ENCODE data around the gene HAO2. TPM values are rescaled to one million over a fixed set of nuclear protein-coding genes. Genes with fewer than 3 reads are reported as not detected.
"Not testable (repeated sequence)": the region's sequence is repeated elsewhere in the genome, so short reads cannot be mapped to it uniquely, and the experiment has no call there.

Gene HAO2
- total RNA-seq, 6 experiments from 2014 or later, result 33.9 to 282 (median 99.3) TPM

DNA sequence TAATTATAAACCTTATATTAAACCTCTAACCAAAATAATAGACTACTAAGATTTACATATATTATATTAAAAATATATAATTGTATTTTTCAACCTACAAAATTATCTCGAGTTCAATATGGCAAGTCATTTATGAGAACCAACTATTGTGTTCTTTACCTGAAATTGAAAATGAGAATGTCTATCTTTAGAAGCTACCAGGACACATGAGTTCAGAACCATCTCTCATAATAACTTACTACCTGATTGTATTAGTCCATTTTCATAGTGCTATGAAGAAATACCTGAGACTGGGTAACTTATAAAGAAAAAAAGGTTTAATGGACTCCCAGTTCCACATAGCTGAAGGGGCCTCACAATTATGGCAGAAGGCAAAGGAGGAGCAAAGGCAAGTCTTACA lies 6.8 kb downstream of the HAO2 start:
- no peaks in the 10 kb centered on the region for H3K9me3 ChIP-seq
- DNase-seq (no peak), ATAC-seq (no peak)
- H3K27ac ChIP-seq, result peak overlapping the region in 2 of 3 donors; percentile 25 to 46
- WGBS (ENCODE audit: insufficient coverage, low coverage, low lambda C conversion rate, missing lambda C conversion rate), result 100% methylated on average over 1 of the region's 1 CpG
- H3K27me3 ChIP-seq, result no peaks in the 10 kb centered on the region
- no peaks in the 10 kb centered on the region for H3K36me3 ChIP-seq
- intact Hi-C loops (cut with DNase I), result no loop called here
- no peak overlapping the region for H3K4me3 ChIP-seq
- peaks cover 0 to 81% (median 21%) of the 10 kb centered on the region in 4 donors for H3K4me1 ChIP-seq
- TF ChIP-seq, protein P1, sequence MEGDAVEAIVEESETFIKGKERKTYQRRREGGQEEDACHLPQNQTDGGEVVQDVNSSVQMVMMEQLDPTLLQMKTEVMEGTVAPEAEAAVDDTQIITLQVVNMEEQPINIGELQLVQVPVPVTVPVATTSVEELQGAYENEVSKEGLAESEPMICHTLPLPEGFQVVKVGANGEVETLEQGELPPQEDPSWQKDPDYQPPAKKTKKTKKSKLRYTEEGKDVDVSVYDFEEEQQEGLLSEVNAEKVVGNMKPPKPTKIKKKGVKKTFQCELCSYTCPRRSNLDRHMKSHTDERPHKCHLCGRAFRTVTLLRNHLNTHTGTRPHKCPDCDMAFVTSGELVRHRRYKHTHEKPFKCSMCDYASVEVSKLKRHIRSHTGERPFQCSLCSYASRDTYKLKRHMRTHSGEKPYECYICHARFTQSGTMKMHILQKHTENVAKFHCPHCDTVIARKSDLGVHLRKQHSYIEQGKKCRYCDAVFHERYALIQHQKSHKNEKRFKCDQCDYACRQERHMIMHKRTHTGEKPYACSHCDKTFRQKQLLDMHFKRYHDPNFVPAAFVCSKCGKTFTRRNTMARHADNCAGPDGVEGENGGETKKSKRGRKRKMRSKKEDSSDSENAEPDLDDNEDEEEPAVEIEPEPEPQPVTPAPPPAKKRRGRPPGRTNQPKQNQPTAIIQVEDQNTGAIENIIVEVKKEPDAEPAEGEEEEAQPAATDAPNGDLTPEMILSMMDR (IDR thresholded peaks at IDR 0.05), result no peak
- no peak for TF ChIP-seq POLR2A (IDR thresholded peaks at IDR 0.05)

DNA sequence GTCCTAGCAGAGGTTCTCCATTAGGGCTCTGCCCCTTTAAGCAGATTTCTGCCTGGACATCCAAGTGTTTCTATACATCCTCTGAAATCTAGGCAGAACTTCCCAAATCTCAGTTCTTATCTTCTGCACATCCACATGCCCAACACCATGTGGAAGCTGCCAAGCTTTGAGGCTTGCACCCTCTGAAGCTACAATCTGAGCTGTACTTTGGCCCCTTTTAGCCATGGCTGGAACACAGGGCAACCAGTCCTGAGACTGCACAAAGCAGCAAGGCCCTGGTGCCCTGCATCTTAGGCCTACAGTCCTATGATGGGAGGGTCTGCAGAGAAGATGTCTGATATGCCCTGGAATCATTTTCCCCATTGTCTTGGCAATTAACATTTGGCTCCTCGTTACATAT lies 8.0 kb downstream of the HAO2 start:
- Histone ChIP-seq H3K27me3 (no peaks in the 10 kb centered on the region), H3K27ac (peak overlapping the region in 2 of 3 donors; percentile 75 to 94), H3K4me1 (peaks cover 0 to 74% (median 16%) of the 10 kb centered on the region in 4 donors), H3K9me3 (no peaks in the 10 kb centered on the region), H3K36me3 (no peaks in the 10 kb centered on the region), H3K4me3 (peak overlapping the region in 1 of 3 donors; percentile 55)
- TF ChIP-seq, protein P1 (IDR thresholded peaks at IDR 0.05), result no peak
- TF ChIP-seq POLR2A (IDR thresholded peaks at IDR 0.05), result no peak
- peak in 2 of 3 donors; percentile 66 to 81 for DNase-seq
- WGBS (ENCODE audit: insufficient coverage, low coverage, low lambda C conversion rate, missing lambda C conversion rate), result 71% methylated on average over 1 of the region's 1 CpG
- ATAC-seq, result peak in 3 of 4 donors; percentile 38 to 44 (median 42)
- intact Hi-C loops (cut with DNase I), result no loop called here

DNA sequence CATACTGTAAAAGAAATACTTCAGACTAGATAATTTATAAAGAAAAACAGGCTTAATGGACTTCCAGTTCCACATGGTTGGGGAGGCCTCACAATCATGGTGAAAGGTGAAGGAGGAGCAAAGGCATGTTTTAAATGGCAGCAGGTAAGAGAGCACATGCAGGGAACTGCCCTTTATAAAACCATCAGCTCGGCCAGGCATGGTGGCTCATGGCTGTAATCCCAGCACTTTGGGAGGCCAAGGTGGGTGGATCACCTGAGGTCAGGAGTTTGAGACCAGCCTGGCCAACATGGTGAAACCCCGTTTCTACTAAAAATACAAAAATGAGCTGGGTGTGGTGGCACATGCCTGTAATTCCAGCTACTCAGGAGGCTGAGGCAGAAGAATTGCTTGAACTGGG lies 9.0 kb downstream of the HAO2 start:
- peaks cover 0 to 77% (median 13%) of the 10 kb centered on the region in 4 donors for H3K4me1 ChIP-seq
- ATAC-seq; H3K9me3 ChIP-seq; H3K27me3 ChIP-seq; H3K36me3 ChIP-seq; intact Hi-C loops (cut with DNase I): not testable (repeated sequence)
- 24% methylated on average over 2 of the region's 2 CpGs for WGBS (ENCODE audit: insufficient coverage, low coverage, low lambda C conversion rate, missing lambda C conversion rate)
- DNase-seq, result peak in 1 of 3 donors; percentile 59
- H3K4me3 ChIP-seq, result peak overlapping the region in 2 of 3 donors; percentile 53 to 55
- H3K27ac ChIP-seq, result peak overlapping the region in 2 of 3 donors; percentile 75 to 94

DNA sequence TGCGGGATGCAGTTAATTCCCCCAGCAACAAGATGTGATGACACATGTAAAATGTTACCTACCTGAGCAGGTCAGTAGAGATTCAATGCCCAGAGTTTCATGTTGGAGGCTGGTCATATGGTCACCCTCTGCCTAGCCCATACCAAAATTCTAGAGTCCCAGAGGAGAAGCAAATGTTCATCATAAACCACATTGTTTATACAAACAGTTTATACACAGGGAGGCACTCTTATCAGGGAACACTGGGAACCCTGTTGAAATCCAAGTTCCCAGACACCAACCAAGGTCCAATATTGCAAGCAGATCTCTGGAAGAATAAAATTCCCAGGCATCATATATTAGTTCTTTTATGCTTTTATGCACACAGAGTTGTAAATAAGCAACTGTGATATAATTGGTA lies 10.5 kb downstream of the HAO2 start:
- peak; percentile 56 to 79 (median 68) for ATAC-seq
- DNase-seq, result peak in 1 of 3 donors; percentile 70
- TF ChIP-seq POLR2A (IDR thresholded peaks at IDR 0.05), result peak; percentile 53
- TF ChIP-seq, protein P1 (IDR thresholded peaks at IDR 0.05), result no peak
- H3K36me3 ChIP-seq, result peaks cover 0 to 16% (median 4%) of the 10 kb centered on the region in 4 donors
- H3K27me3 ChIP-seq, result no peaks in the 10 kb centered on the region
- H3K9me3 ChIP-seq, result no peaks in the 10 kb centered on the region
- H3K4me1 ChIP-seq, result peaks cover 0 to 68% (median 17%) of the 10 kb centered on the region in 4 donors
- H3K27ac ChIP-seq, result peak overlapping the region in 2 of 3 donors; percentile 75 to 94
- H3K4me3 ChIP-seq, result peak overlapping the region in 2 of 3 donors; percentile 53 to 55
- intact Hi-C loops (cut with DNase I), result no loop called here
- WGBS (ENCODE audit: insufficient coverage, low coverage, low lambda C conversion rate, missing lambda C conversion rate), result 33% methylated on average over 1 of the region's 1 CpG

DNA sequence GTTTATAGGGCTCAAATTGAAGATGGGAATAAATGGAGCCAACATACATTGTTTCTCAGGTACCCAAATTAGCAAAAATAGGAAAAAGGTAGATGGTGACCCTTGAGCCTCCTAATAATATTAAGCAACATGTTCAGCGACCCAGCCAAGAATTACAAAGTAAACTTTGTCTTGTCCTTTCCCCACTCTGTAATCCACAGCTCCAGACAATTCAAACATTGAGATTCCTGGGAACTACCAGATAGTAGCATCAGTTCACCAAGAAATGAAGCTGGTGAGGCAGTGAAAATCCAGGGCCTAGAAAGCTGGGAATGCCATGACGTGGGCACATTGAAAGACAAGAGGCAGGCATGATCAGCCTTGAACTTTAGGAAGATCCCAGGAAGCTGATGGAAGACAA lies 11.7 kb downstream of the HAO2 start:
- Histone ChIP-seq H3K9me3 (no peaks in the 10 kb centered on the region), H3K4me3 (peak overlapping the region in 2 of 3 donors; percentile 49 to 57), H3K27me3 (no peaks in the 10 kb centered on the region), H3K36me3 (peaks cover 0 to 26% (median 10%) of the 10 kb centered on the region in 4 donors), H3K27ac (peak overlapping the region; percentile 1 to 94 (median 75)), H3K4me1 (peaks cover 0 to 66% (median 16%) of the 10 kb centered on the region in 4 donors)
- TF ChIP-seq, protein P1 (IDR thresholded peaks at IDR 0.05), result no peak
- TF ChIP-seq POLR2A (IDR thresholded peaks at IDR 0.05), result no peak
- ATAC-seq (peak; percentile 60 to 73 (median 66)), DNase-seq (no peak)
- intact Hi-C loops (cut with DNase I), result no loop called here
- WGBS (ENCODE audit: insufficient coverage, low coverage, low lambda C conversion rate, missing lambda C conversion rate), result 15% methylated on average over 2 of the region's 2 CpGs
